H54 (cell line): ENCODE measurements around the gene TMEM82.

ENCODE experiments used
- DNase-seq: peaks from one replicate; pipeline ENCODE4 v3.0.0; 2011; ENCODE audit warnings: low spot score, mixed read lengths; ENCODE audit not compliant: insufficient read length
- FAIRE-seq: peaks from 3 replicates; lab custom pipeline; 2011; peaks lifted over from hg19 to GRCh38; lab: Jason Lieb, UNC
- POLR2A ChIP-seq: IDR thresholded peaks from 2 replicates; pipeline ENCODE4 v1.6.1; 2011; ENCODE audit warnings: low read depth, mild to moderate bottlenecking, low read length

The TMEM82 gene

DNA sequence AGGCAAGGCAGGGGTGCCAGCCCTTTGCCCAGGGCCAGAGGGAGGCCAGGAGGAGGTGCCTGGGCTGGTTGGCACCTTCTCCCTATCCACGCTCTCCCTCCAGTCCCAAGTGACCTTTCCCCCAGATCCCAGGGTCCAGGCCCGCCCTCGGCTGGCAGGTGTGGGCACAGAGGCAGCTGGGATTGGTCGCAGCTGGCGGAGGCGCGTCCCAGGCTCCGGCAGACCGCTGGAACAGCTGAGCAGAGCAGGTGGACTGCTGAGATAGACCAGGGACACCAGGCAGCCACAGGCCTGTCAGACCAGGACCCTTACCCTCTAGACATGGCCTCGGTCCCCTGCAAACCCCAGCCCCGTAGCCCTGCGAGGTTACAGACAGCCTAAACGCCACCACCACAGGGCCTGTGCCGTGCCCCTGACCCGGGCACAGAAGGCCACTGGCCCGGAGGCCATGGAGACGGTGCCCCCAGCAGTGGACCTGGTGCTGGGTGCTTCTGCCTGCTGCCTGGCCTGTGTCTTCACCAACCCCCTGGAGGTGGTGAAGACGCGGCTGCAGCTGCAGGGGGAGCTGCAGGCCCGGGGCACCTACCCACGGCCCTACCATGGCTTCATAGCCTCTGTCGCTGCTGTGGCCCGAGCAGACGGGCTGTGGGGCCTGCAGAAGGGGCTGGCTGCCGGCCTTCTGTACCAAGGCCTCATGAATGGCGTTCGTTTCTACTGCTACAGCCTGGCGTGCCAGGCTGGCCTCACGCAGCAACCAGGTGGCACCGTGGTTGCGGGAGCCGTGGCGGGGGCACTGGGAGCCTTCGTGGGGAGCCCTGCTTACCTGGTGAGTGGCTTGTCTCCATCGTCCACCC lies 6.0 kb upstream of the TMEM82 start, which contains the start of gene SLC25A34:
TSS of gene SLC25A34 (plus strand) at position 221 of the 854 bp plus-strand sequence. CDS start at position 449, 228 bp downstream.
- DNase-seq (no peak), FAIRE-seq (no peak)
- no peak for TF ChIP-seq POLR2A

DNA sequence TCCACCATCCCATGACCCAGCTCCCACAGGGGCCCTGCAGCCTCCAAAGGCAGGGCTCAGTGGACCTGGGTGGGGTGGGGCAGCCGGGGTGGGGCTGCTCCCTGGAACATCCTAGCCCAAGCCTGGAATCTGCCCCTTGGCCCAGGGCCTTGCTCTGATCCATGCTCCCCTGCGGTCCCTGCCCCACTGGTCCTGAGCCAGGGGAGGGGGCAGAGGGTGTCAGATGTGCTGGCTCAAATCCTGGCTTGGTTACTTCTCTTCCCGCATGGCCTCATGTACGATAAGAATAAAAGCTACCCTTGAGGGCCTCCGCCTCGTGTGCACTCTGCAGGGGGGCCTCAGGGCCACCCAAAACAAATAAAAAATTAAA lies 5.4 kb upstream of the TMEM82 start:
- DNase-seq (no peak), FAIRE-seq (no peak)

DNA sequence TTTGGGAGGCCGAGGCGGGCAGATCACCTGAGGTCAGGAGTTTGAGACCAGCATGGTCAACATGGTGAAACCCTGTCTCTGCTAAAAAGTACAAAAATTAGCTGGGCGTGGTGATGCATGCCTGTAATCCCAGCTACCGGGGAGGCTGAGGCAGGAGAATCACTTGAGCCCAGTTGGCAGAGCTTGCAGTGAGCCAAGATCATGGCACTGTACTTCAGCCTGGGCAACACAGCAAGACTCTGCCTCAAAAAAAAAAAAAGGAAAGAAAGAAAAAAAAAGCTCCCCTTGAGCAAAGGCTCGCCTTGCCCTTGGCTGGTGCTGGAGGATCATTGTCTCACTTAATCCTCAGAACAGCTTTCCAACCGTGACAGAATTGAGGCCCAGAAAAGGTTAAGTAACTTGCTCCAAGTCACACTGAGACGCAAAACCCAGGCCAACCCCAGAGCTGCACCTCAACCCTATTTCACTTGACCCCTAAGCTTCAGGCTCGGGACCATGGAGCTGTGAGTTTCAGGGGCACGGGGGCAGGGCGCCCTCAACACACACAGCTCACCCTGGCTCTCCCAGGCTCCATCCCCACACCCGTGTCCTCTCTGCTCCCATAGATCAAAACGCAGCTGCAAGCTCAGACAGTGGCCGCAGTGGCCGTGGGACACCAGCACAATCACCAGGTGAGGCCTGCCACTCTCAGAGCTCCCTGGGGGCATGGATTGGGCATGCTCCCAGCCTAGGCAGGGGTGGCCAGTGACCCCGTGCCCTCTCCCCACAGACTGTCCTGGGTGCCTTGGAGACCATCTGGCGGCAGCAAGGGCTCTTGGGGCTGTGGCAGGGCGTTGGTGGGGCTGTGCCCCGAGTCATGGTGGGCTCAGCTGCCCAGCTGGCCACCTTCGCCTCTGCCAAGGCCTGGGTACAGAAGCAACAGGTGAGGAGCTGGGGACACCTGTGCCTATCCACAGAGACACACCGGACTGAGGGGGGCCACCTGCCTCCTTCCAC lies 4.7 kb upstream of the TMEM82 start:
- DNase-seq (no peak), FAIRE-seq (no peak)
- no peak for TF ChIP-seq POLR2A

More for the DNA sequence above, 5.4 kb upstream of the TMEM82 start:
- TF ChIP-seq POLR2A = no peak

DNA sequence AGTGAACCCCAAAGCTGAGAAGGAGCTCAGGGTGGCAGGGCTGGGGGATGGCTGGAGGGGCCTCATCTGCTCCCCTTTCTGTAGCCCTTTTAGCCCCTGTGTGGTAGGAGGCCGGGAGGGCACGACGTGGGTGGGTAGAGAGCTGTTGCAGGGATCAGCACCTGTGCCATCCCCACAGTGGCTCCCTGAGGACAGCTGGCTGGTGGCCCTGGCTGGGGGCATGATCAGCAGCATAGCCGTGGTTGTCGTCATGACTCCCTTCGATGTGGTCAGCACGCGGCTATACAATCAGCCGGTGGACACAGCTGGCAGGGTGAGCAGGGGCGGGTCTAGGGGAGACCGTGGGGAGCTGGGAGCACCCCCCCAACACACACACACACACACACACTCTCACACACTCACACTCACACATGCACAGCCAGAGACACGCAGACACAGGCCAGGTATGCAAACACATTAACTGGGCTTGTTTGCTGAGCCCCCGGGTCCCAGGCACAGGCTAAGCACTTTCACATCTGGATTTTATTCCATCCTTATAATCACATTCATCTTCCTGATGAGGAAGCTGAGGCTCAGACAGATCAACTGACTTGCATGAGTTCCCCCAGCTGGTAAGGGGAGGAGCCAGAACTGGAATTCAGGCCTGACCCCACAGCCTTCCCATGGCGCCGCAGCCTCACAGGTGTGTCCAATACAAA lies 3.7 kb upstream of the TMEM82 start:
- DNase-seq (no peak), FAIRE-seq (no peak)
- no peak for TF ChIP-seq POLR2A

DNA sequence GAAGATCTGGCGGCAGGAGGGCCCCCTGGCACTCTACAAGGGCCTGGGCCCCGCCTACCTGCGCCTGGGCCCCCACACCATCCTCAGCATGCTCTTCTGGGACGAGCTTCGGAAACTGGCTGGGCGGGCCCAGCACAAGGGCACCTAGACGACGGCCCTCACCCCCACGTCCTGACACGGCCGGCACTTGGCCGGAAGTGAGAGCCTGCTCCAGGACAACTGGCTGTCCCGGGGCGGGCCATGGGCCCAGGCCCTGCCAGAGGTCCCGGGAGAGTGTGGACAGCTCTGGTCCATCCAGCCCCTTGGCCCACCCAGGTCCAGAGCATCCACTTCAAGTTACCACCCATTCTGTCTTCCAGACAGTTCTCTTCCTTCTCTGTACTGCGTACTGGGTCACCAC lies 3.0 kb upstream of the TMEM82 start:
- no peak for TF ChIP-seq POLR2A
- no peak for DNase-seq
- FAIRE-seq = no peak

DNA sequence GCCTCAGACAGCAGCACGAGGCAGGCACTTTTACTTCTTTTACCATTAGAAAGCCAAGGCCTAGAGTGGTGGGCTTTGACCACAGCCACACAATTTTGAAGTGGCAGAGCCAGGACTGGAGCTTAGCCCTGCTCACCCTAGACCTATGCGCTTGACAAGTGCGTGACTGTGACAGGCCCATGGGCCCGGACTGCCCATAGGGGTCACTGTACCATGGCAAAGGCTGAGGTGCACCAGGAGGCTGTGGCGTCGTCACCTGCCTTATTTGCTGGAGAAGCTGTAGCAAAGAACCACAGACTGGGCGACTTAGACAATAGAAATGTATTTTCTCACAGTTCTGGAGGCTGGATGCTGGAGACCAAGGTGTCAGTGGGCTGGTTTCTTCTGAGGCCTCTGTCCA lies 2.6 kb upstream of the TMEM82 start:
- FAIRE-seq (no peak), DNase-seq (no peak)
- no peak for TF ChIP-seq POLR2A

DNA sequence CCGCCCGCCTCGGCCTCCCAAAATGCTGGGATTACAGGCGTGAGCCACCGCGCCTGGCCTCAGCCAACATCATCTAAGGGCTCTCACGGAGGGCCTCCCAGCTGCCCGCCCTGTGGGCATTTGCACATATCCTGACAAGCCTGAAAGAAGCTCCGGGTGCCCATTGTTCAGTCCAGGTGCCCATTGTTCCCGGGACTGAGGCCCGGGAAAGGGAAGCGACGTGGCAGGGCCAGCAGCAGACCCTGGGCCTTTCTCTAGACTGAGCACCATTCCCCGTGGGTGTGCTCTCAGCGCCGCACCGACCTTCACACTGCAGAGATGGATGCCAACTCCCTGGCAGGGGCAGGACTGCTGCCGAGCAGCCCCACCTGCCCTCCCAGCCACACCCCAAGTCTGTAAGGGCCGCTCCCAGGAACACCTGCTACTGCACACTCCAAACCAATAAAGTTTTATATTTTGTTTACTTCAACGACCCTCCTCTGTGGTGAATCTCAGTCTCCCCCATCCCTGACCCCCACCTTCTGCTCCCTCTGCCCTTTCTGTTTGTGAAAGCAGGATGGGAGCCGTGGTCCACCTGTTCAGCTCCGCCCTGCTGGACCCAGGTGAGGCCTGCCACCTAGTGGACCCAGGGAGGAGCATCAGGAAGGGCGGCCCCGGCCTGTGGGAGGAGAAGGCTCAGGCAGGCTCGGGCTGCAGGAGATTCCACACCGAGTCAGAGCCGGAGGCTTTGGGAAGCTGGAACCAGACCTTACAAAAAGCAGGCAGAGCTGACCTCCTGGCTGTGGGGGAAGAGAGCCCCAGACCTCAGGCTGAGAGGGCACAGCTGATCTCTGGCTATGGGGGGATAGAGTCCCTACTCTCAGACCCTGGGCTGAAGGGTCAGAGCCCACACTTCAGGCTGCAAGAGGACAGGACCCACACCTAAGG lies 1.1 kb upstream of the TMEM82 start:
- FAIRE-seq (peak; percentile 70), DNase-seq (peak; percentile 78)

DNA sequence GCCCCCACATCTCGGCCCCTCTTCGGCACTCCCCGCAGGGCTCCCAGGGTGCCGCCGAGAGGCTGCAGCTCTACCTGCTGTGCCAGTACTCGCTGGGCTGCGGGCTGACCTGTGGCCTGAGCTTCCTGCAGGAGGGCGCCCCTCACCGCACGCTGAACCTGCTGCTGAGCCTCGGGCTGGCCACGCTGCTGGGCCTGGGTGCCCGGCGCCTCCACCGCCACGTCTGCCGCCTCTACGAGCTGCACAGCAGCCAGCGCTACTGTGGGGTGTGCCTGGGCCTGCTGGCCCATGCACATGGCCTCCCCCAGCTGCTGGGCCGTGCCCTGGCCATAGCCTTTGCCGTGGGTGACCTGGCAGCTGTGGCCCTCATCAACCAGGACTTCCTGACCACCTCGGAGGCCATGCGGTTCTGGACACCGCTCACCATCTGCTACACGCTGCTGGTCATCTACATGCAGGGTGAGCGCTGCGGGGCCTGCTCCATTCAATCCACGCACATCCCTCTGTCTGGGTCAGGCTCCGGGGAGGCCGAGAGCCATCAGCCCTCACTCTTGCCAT lies 1.9 kb downstream of the TMEM82 start:
- DNase-seq (no peak), FAIRE-seq (no peak)
- no peak for TF ChIP-seq POLR2A

More for the DNA sequence above, 1.1 kb upstream of the TMEM82 start:
- TF ChIP-seq POLR2A = no peak

DNA sequence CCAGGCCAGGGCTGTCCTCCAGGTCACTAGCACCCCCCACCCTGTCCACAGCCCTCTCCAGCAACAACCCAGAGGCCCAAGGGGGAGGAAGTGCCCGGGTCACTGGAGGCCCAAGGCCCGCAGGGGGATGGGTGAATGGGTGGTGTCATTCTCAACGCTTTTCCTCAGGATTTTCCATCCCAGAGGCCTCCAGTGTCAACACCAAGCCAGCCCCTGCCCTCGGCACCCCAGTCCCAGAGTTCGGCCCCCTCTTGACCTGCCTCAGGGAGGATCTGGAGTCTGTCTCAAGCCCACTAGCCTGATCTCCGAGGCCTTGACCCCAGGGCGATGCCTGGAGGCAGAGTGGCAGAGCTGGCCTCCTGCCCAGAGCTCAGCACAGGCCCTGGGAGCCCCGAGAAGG lies 5.1 kb downstream of the TMEM82 start:
- TF ChIP-seq POLR2A = no peak
- FAIRE-seq = no peak
- no peak for DNase-seq

DNA sequence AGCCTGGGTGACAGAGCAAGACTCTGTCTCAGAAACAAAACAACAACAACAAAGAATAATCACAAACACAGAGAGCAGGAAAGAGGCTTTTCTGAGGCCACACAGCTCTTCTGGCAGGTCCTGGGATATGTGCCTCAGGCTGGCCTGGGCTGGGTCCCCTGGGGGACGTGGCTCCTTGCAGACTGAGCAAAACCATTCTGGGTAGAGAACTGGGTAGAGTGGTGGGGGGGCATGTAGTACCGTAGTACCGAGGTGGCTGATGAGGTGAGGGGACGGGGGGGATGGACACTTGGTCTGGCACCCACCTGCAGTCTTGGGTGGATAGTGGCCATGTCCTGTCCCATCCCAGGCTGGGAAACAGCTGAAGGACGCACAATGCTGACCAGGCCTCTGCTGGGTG lies 6.0 kb downstream of the TMEM82 start:
- TF ChIP-seq POLR2A = no peak
- FAIRE-seq (no peak), DNase-seq (no peak)

DNA sequence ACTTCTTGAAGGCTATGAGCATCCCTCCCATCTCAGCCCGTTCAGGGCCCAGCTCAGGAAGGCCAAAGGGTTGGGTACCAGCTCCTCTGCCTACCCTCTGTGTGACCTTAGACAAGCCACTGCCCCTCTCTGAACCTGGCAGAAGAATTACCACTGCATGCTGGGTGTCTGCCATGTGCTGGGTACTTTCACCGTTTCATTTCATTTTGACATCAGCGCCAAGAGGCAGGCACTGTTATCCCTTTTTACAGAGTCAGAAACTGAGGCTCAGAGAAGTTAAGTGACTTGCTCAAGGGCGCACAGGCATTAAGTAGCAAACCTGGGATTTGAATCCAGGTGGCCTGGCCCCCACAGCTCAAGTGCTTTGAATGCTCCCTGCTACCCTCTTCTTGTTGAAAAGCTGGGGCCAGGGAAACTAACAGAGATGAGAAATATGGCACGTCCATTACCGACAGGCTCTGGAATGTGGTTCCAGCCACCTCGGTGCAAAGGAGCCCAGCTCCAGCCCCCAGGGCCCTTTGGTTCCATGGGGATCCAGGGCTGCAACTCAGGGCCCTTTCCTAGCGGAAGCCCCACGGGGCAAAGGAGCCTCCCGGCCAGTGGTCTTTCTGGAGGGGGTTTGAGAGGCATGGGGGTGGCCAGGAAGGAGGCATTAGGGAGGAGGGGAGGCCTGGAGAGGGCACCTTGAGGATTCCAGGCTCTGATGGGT lies 6.5 kb downstream of the TMEM82 start:
- no peak for TF ChIP-seq POLR2A
- FAIRE-seq (no peak), DNase-seq (no peak)
